HCT116 (cell line): ENCODE results near the gene STAMBP. TPM values are rescaled to one million over a fixed set of nuclear protein-coding genes. Genes with fewer than 3 reads are reported as not detected.

Experiments
- ATAC-seq: fragments of 200-7000 bp; cut with Tn5 transposase; 2 replicates; pipeline ENCODE4 v1.9.1; 2020; ENCODE audit warnings: mild to moderate bottlenecking, moderate library complexity
- BruUV-seq: library from RNA; stranded (reverse); fragments of 400-500 nt; replicated peaks from 2 replicates; lab custom pipeline; 2021; lab: Mats Ljungman, UMichigan
- CTCF ChIA-PET: fragments of 300-600 bp; sonication (Branson Sonifier 250); formaldehyde crosslinking; loops from one replicate; lab custom pipeline; 2021; ENCODE audit warnings: antibody characterized with exemption; lab: Charles Lee
- POLR2A ChIA-PET: fragments of 300-600, 350-600 bp; sonication (Branson Sonifier 250); formaldehyde crosslinking; loops from one replicate; lab custom pipeline; 2021; ENCODE audit warnings: antibody characterized with exemption; lab: Charles Lee
- RAD21 ChIA-PET, 2 experiments: fragments of 300-600 bp; sonication (Branson Sonifier 250); formaldehyde crosslinking; loops; one replicate each; lab custom pipeline; 2023; ENCODE audit warnings: low total read pairs in 2 of 2; ENCODE audit not compliant: uncharacterized antibody in 2 of 2, unreplicated experiment in 2 of 2, low non-redundant PET in 1 of 2; lab: Charles Lee
- DNase-seq: peaks from one replicate; pipeline ENCODE4 v3.0.0-alpha.2; 2010; ENCODE audit warnings: low read depth, low spot score
- H2AFZ ChIP-seq: fragments of 200-600 bp; shearing (Covaris generic), sonication (generic); 2 replicates; pipeline ENCODE4 v1.6.1; 2017; ENCODE audit warnings: low read depth, mixed run types, mixed read lengths, antibody characterized with exemption, low read length; ENCODE audit not compliant: poor library complexity, severe bottlenecking
- H3K27ac ChIP-seq: 2 replicates; pipeline ENCODE4 v1.5.1; 2012; ENCODE audit warnings: low read depth, low read length
- H3K27me3 ChIP-seq: fragments of 200-600 bp; sonication (generic); 2 replicates; pipeline ENCODE4 v1.6.1; 2016; ENCODE audit warnings: mixed run types, low read length, mixed read lengths; ENCODE audit not compliant: insufficient read depth
- H3K36me3 ChIP-seq, 2 experiments: fragments of 200-500 bp in 1 of 2; fragments of 200-600 bp in 1 of 2; sonication (Bioruptor generic) in 1 of 2; sonication (generic) in 1 of 2; 2 replicates each; pipeline versions ENCODE4 v1.5.1 to v1.6.1; 2014 to 2016; ENCODE audit warnings: low read length in 2 of 2, inconsistent platforms in 1 of 2, mixed read lengths in 1 of 2, mixed run types in 1 of 2; ENCODE audit not compliant: insufficient read depth in 2 of 2, control insufficient read depth in 1 of 2
- H3K4me1 ChIP-seq, 2 experiments: fragments of 200-600 bp in 1 of 2; sonication (generic) in 1 of 2; 2 replicates each; pipeline versions ENCODE4 v1.5.1 to v1.6.1; 2012 to 2017; ENCODE audit warnings: low read length in 2 of 2, inconsistent platforms in 1 of 2, mild to moderate bottlenecking in 1 of 2, mixed read lengths in 1 of 2, mixed run types in 1 of 2, moderate library complexity in 1 of 2; ENCODE audit not compliant: insufficient read depth in 2 of 2, control insufficient read depth in 1 of 2
- H3K4me2 ChIP-seq: fragments of 200-600 bp; sonication (generic); 2 replicates; pipeline ENCODE4 v1.6.1; 2017; ENCODE audit warnings: mixed run types, low read length, mixed read lengths
- H3K4me3 ChIP-seq, 2 experiments: fragments of 200-600 bp in 1 of 2; sonication (generic) in 1 of 2; replicated peaks in 1 of 2; 2 replicates each; pipeline ENCODE4 v1.5.1; 2011 to 2016; ENCODE audit warnings: low read length in 2 of 2, control low read depth in 1 of 2, low read depth in 1 of 2, mild to moderate bottlenecking in 1 of 2, mixed read lengths in 1 of 2, mixed run types in 1 of 2
- H3K79me2 ChIP-seq: fragments of 200-600 bp; sonication (generic); 2 replicates; pipeline ENCODE4 v1.6.1; 2017; ENCODE audit warnings: mild to moderate bottlenecking, mixed run types, low read length, moderate library complexity, mixed read lengths; ENCODE audit not compliant: insufficient read depth
- H3K9ac ChIP-seq: fragments of 200-600 bp; sonication (generic); 2 replicates; pipeline ENCODE4 v1.6.1; 2016; ENCODE audit warnings: low read length, mixed read lengths
- H3K9me2 ChIP-seq: fragments of 200-600 bp; sonication (generic), shearing (Covaris generic); 2 replicates; pipeline ENCODE4 v1.6.1; 2017; ENCODE audit warnings: mixed run types, mild to moderate bottlenecking, moderate library complexity; ENCODE audit not compliant: insufficient read depth
- H3K9me3 ChIP-seq, 2 experiments: fragments of 200-500 bp in 1 of 2; fragments of 200-600 bp in 1 of 2; sonication (Bioruptor generic) in 1 of 2; sonication (generic) in 1 of 2; 2 replicates each; pipeline ENCODE4 v1.6.1; 2014 to 2017; ENCODE audit warnings: low read length in 2 of 2, mixed read lengths in 2 of 2, inconsistent platforms in 1 of 2, low read depth in 1 of 2, mild to moderate bottlenecking in 1 of 2, mixed run types in 1 of 2, moderate library complexity in 1 of 2; ENCODE audit not compliant: control insufficient read depth in 1 of 2, insufficient read depth in 1 of 2
- H4K20me1 ChIP-seq: fragments of 200-600 bp; sonication (generic), shearing (Covaris generic); 2 replicates; pipeline ENCODE4 v1.6.1; 2017; ENCODE audit warnings: mixed run types, mild to moderate bottlenecking, moderate library complexity; ENCODE audit not compliant: insufficient read depth
- CBX3 ChIP-seq: IDR thresholded peaks from 2 replicates; pipeline ENCODE4 v1.6.1; 2012; ENCODE audit warnings: low read depth
- EGR1 ChIP-seq: IDR thresholded peaks from 2 replicates; pipeline ENCODE4 v1.6.1; 2012; ENCODE audit warnings: low read depth
- EZH2 ChIP-seq: fragments of 200-600 bp; sonication (generic); IDR thresholded peaks from 2 replicates; pipeline ENCODE4 v1.6.1; 2017; ENCODE audit warnings: antibody characterized with exemption, mixed run types
- EZH2phosphoT487 ChIP-seq: fragments of 200-600 bp; IDR thresholded peaks from 2 replicates; pipeline ENCODE4 v1.6.1; 2018; ENCODE audit warnings: antibody characterized with exemption, borderline replicate concordance
- FOSL1 ChIP-seq: IDR thresholded peaks from 2 replicates; pipeline ENCODE4 v1.6.1; 2012; ENCODE audit warnings: low read depth
- POLR2AphosphoS5 ChIP-seq: IDR thresholded peaks from 2 replicates; pipeline ENCODE4 v1.6.1; 2011; ENCODE audit warnings: mild to moderate bottlenecking, low read depth, low read length, moderate library complexity
- SIN3A ChIP-seq: IDR thresholded peaks from 2 replicates; pipeline ENCODE4 v1.6.1; 2012; ENCODE audit warnings: low read depth
- SP1 ChIP-seq: IDR thresholded peaks from 2 replicates; pipeline ENCODE4 v1.6.1; 2012; ENCODE audit warnings: low read depth
- intact Hi-C: fragments of 100-400 bp; cut with micrococcal nuclease; formaldehyde crosslinking; loops from 2 replicates; pipeline ENCODE4 v1.10.0; 2022
- total RNA-seq: library from RNA; stranded (reverse); gene quantifications from one replicate; pipeline ENCODE4 v1.2.1, GENCODE V29; 2021; ENCODE audit not compliant: unreplicated experiment
- TF ChIP-seq, protein P1 (sequence below): IDR thresholded peaks from 2 replicates; pipeline ENCODE4 v1.6.1; 2011; ENCODE audit warnings: mild to moderate bottlenecking, low read length, moderate library complexity; ENCODE audit not compliant: insufficient replicate concordance; ENCODE audit errors: extremely low read depth

The STAMBP gene
- total RNA-seq, 1 experiment from 2014 or later, result 45.2 TPM

DNA sequence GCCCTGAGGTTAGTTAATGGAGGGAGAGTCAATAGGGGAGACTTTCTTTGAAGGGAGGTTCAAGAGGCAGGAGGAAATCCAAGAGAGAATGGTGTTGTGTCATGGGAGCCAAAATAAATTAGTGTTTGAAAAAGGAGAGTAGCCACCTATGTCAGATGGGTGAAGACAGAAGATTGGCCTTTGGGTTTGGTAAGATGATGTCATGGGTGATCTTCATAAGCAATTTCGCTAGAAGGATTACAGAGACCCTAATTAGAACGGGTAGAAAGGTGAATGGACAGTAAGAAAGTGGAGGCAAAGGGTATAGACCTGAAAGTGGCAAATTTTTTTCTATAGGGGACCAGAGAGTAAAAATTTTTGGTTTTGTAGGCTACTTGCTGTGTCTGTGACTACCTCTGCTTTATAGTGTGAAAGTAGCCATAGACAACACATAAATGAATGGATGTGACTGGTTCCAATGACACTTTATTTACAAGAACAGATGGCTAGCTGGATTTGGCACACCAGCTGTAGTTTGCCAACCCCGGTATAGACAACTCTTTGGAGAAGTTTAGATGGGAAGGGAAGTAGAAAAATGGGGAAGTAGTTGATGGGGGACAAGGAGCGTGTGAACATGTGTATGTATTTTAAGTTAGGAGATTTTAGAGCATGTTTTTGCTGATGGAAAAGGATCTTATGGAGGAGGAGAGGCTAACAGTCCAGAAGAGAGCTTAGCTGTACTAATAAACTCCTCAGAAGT, 9.3 kb downstream of the STAMBP start:
- H3K4me2 ChIP-seq, result no peak overlapping the region
- no peak overlapping the region for H3K27ac ChIP-seq
- H3K79me2 ChIP-seq, result peaks cover 35% of the 10 kb centered on the region
- no peak overlapping the region for H3K9ac ChIP-seq
- intact Hi-C loops, result loop anchor here (5.0 kb wide), 1 partner anchor 309 kb away; the partner anchor contains the start of gene BOLA3
- no peaks in the 10 kb centered on the region for H3K9me2 ChIP-seq
- peaks cover 6 to 14% of the 10 kb centered on the region in 2 experiments for H3K36me3 ChIP-seq
- no peak for TF ChIP-seq POLR2AphosphoS5
- TF ChIP-seq, protein P1, sequence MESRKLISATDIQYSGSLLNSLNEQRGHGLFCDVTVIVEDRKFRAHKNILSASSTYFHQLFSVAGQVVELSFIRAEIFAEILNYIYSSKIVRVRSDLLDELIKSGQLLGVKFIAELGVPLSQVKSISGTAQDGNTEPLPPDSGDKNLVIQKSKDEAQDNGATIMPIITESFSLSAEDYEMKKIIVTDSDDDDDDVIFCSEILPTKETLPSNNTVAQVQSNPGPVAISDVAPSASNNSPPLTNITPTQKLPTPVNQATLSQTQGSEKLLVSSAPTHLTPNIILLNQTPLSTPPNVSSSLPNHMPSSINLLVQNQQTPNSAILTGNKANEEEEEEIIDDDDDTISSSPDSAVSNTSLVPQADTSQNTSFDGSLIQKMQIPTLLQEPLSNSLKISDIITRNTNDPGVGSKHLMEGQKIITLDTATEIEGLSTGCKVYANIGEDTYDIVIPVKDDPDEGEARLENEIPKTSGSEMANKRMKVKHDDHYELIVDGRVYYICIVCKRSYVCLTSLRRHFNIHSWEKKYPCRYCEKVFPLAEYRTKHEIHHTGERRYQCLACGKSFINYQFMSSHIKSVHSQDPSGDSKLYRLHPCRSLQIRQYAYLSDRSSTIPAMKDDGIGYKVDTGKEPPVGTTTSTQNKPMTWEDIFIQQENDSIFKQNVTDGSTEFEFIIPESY, result no peak
- no peak for TF ChIP-seq EZH2
- TF ChIP-seq EZH2phosphoT487, result no peak
- TF ChIP-seq CBX3, result no peak
- TF ChIP-seq FOSL1, result no peak
- TF ChIP-seq EGR1, result no peak
- TF ChIP-seq SIN3A, result no peak
- no peak for TF ChIP-seq SP1
- CTCF ChIA-PET, result interaction anchor here (0.7 to 1.1 kb wide), 3 partner anchors 10 to 14 kb away, joined by 3 to 5 read pairs (median 3); partner anchors contain the start of gene STAMBP
- RAD21 ChIA-PET, result no interaction called here
- H3K4me3 ChIP-seq, result no peak overlapping the region
- no peak for DNase-seq
- no peak for ATAC-seq
- H3K9me3 ChIP-seq, result no peaks in the 10 kb centered on the region
- H3K4me1 ChIP-seq, result no peaks in the 10 kb centered on the region
- no peaks in the 10 kb centered on the region for H3K27me3 ChIP-seq
- H4K20me1 ChIP-seq, result no peaks in the 10 kb centered on the region; the same call in 1 of the 2 replicates
- POLR2A ChIA-PET, result no interaction called here
- BruUV-seq, result no TSS peak
- no peak overlapping the region for H2AFZ ChIP-seq
